GM19438 (cell line): Measurements from ENCODE around the gene DCP2.
"Not testable (repeated sequence)": the region's sequence is repeated elsewhere in the genome, so short reads cannot be mapped to it uniquely, and the experiment has no call there.

Source experiments
- ATAC-seq: cut with Tn5 transposase; IDR thresholded peaks from one replicate; pipeline ENCODE4 v1.9.1; 2021; ENCODE audit warnings: low read depth; ENCODE audit not compliant: unreplicated experiment

The DCP2 gene

DNA sequence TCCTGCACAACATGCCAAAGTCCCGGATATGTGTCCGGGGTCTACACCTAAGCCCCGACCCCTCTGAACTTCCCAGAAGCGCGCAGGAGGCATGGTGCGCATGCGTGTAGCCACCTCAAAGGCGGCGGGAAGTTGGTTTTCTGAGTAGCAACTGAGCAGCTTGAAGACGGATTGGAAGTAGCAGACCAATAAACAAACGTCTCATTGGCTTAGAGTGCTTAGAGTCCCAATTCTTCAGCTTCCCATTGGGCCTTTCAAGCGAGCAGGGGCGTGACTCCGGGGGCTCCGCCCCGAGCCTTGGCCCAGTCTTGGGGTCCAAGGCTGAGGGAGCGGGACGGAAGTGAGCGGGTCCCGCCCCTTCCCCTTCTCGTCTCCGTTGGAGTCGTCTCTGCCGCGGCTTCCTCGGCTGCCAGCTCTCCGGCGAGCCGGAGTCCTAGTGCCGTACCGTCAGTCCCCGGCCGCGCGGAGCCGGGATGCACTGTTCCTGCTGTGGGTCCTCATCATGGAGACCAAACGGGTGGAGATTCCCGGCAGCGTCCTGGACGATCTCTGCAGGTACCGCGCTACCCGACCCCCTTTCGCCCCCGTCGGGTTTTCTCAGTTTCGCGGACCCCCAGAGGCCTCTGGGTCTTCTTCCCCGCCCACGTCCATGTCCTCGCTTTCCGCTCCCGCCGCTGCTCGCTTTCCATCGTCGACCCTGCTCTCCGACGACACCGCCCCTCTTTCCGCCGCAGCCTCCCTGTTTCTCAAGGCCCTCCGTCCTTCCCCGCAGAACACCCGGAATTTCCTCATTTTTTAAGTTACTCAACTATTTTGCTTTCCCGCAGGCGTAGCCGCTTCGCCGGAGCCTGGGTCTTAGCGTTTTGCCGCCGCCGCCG is at the start of gene DCP2:
DCP2 (plus strand) TSS at position 367 of the 878 bp plus-strand sequence; CDS start at position 503, 136 bp downstream.
- peak; percentile 97 for ATAC-seq

DNA sequence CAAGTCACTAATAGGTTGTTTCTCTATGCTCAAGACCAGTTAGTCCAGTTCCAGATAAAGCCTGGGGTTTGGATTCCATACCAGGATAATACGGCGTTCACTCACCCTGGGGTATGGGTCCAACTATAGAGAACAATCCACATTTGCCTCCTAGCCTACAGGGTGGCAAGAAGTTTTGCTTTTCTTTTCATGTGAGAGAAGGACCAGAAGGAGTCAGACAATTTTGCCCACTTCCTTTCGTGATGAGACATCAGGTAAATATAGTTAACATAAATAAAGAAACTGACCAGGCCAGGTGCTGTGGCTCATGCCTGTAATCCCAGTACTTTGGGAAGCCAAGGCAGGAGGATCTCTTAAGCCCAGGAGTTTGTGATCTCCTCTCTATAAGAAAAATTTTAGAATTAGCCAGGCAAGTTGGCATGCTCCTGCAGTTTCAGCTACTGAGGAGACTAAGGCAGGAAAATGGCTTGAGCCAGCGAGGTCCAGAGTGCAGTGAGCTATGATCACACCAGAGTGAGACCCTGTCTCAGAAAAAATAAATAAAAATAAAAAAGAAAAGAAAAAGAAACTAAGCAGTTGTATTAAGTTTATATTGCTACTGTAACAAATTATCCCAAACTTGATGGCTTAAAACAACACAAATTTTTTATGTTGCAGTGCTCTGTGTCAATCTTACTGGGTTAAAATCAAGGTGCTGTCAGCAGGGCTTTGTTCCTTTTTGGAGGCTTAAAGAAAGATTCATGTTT is 47.1 kb upstream of the DCP2 start:
- peak; percentile 51 for ATAC-seq

DNA sequence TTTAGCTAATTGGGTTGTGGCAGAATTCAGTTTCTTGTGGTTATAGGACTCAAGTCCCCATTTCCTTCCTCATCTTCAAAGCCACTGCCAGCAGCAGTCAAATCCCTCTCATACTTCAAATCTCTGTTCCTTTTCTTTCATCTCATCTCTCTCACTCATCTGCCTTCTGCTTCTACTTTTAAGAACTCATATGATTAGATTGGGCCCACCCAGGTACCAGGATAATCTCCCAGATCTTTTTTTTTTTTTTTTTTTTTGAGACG is 46.6 kb upstream of the DCP2 start:
- peak; percentile 55 for ATAC-seq

DNA sequence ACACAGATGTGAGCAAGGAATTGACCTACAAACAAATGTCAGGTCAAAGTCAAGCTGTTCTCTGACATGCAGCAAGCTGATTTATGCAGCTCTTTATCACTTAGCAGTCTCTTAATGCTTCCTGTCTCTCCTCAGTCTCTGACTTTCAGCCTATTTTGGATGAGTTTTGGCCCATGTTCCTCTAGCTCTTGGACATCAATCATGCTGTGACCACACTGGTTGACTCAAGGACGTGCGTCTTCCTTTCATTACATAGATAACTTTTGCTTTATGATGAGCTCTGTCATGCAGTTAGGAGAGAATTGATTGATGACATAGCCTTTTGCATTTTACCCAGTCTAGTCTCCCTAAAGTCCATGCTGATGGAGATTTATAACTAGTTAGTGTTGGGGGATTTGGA is 45.1 kb upstream of the DCP2 start:
- no peak for ATAC-seq

DNA sequence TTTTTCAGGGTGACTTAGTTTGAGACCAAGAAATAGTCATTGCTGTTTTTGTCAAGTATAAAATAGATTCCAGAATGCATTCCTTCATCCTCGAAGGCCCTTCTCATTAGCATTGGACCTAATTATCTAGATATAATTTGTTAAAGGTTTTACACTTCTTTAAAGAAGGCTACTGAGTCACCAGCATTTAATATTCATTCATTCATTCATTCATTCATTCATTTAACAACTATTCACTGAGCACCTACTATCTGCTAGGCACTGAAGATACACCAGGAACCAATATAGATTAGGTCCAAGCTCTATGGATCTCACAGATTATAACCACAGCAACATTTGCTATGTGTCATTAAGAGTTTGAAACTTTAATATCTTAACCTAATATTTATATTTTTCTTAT is 43.5 kb upstream of the DCP2 start:
- no peak for ATAC-seq

DNA sequence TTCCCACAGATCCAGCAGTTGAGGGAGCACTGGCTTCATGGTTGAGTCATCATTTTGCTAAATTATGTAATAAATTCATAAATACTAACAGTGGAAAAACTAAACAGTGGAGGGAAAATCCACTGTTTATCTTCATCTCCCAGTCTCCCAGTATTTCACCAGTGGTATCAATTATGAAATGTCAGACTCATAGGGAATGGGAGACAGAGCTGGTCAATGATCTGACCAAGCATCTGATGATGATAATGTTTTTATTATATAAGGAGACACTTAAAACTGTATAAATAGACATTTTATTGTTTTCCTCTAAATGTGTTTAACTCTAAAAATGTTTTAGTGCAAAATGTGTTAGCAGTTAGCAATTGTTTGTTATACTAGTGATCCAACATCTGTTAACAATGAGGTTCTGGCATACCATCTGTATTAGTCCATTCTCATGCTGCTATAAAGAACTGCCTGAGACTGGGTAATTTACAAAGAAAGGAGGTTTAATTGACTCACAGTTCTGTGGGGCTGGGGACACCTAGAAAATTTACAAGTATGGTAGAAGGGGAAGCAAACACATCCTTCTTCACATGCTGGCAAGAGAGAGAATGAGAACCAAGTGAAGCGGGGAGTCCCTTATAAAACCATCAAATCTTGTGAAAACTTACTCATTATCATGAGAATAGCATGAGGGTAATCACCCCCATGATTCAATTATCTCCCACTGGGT is 42.8 kb upstream of the DCP2 start:
- ATAC-seq = no peak

DNA sequence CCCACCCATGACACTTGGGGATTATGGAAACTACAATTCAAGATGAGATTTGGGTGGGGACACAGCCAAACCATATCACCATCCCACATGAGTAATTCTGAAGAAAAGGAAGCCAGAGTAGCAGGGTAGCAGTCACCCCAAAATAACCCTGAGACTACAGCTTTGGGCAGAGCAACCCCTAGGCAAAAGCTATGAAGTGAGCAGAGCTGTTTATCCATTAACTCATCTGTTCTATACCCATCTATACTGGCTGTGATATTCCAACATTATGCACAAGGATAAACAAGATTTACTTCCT is 42.3 kb upstream of the DCP2 start:
- ATAC-seq = no peak

DNA sequence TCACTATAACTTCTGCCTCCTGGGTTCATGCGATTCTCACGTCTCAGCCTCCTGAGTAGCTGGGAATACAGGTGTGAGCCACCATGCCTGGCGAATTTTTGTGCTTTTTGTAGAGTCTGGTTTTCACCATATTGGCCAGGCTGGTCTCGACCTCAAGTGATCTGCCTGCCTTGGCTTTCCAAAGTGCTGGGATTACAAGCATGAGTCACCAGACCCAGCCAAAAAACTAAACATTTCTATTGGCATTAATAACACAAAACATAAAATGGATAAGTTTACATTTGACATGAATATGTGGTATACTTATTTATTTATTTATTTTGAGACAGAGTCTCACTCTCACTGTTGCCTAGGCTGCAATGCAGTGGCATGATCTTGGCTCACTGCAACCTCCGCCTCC is 40.9 kb upstream of the DCP2 start:
- ATAC-seq = no peak

DNA sequence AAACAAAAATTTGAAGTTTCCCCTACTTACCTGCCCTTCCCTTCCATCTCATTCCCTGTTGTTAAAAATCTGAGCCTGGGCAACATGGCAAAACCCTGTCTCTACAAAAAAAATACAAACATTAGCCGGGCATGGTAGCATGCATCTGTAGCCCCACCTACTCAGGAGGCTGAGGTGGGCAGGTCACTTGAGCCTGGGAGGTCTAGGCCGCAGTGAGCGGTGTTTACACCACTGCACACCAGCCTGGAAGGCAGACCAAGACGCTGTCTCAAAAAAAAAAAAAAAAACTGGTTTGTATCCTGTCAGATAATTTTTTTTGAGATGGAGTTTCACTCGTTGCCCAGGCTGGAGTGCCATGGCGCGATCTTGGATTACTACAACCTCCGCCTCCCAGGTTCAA is 38.3 kb upstream of the DCP2 start:
- no peak for ATAC-seq

DNA sequence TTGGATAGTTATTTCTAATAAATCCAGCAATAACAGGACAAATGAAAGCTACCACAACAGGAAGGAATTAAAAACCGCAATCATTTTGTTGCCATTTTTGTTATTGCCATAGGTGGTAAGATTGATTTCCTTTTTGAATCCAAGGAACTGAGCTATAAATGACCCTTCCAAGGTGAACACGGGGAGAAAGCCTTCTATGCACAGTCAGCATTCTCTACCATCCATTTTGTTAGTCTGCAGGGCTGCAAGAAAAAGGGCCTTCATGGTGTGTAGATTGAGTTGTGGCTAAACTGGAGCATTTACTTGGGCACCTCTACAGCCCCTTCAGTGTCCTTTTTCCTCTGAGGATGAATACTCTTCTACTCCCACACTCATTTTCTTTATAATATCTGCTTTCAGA is 35.9 kb upstream of the DCP2 start:
- no peak for ATAC-seq

DNA sequence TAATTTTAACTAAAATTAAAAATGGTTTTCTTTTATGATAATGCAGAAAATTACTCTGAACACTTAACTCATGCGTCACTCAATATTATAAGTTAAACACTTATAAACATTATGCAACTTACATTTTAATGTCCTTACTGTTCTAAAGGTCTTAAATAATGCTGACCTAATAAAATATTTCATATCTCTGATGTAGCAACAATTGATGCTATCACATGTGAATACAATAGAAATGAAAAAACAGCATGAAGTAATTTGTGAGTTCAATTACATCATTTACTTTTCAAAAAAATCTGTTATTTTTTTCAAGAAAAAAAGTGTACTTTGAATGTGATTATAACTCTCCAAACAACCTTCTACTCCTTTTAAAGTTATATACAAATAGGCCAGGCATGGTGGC is 28.1 kb upstream of the DCP2 start:
- ATAC-seq = no peak

DNA sequence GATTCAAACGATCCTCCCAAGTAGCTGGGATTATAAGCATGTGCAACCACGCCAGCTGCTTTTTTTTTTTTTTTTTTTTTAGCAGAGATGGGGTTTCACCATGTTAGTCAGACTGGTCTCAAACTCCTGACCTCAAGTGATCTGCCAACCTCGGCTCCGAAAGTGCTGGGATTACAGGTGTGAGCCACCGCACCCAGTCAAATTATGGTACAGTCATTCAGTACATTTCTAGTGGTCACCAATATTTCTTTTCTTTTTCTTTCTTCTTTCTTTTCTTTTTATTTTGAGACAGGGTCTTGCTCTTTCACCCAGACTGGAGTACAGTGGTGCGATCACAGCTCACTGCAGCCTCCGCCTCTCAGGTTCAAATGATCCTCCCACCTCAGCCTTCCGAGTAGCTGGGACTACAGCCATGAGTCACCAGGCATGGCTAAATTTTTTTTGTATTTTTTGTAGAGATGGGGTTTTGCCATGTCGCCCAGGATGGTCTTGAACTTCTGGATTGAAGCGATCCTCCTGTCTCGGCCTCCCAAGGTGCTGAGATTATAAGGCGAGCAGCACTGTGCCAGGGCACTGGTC is 25.4 kb upstream of the DCP2 start:
- ATAC-seq = peak; percentile 85

DNA sequence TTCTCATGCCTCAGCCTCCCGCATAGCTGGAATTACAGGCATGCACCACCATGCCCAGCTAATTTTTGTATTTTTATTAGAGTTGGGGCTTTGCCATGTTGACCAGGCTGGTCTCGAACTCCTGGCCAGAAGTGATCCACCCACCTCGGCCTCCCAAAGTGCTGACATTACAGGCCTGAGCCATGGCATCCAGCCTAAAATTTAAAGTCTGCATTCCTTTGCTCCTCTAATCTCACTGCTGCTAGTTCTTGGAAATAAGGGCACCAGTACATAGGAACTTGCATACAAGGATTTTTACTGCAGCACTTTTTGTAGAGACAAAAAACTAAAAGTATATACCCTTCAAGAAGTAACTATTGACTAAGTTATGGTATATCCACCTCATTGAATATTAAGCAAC is 20.0 kb upstream of the DCP2 start:
- no peak for ATAC-seq

DNA sequence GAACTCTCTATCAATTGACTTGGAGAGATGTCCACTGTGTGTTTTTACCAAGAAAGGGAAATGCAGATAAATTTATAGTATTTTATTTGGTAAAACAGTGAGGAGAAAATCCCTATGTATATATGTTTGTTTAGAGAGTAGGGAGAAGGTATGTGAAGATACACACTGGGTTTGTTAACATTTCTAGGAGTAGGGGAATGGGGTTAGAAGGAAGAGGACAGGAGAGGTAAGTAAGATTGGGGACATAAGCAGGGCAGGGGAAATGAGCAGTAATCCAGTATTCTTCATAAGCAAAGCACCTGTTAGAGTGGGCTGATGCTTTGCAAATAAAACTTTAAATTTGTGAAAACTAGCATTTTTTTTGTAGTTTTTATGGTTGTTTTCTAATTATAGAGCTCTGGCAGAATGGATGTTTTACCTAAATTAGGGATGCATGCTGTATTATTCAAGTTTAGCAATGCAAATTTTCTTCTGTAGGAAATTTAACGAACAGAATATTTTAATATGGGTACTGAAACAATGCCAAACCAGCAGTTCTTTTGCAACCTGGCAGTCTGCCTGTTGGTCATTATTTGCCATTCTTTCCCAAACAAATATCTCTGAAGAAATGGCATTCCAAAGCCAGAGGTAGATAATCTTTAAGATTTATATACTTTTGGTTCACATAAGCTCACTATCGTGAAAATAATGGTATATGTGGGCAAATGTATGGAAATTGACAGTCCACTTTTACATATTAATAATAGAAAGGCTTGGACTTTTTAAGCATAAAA is 19.4 kb upstream of the DCP2 start:
- ATAC-seq = no peak

DNA sequence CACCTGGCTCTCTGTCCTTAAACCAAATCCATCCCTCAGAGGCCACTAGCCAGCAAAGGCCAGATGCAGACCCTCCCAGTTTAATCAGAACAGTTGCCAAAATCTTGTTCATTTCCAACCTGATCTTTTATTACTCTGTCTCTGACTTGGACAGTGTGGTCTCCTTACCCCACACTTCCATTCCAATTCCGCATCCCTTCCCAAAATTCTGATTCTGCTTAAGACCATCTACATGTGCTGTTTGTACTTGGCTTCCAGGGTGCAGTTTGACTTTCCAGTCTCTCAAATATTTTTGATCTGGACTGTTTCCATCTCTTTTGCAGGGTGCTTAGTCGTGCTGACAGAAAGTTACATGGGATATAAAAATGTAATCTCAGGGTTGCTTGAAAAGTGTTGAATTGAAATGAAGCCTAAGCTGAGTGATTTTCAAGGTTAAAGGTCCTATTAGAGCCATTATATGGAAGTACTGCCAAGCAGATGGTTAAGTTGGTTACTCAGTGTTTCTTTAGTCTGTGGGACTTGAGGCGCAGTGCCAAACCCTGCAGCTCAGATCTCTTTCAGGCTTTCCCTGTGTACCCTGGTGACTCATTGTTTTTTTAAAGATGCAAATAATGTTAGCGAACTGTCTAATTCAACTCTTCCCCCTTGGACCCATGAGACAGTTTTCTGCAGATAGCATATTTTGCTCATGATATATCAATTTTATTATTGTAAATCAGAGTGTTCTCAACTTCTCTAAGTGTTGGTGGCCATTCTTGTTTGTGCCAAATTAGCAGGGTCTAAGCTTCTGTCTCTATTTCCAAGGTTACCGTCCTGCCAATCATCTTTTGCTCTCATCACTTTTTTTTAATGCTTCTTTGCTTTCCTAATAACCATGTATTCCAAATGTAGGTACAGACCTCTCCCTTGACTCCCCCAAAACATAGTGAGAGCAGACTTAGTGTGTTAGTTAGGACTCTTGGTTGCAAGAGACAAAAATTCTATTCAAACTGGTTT is 18.2 kb upstream of the DCP2 start:
- peak; percentile 69 for ATAC-seq

DNA sequence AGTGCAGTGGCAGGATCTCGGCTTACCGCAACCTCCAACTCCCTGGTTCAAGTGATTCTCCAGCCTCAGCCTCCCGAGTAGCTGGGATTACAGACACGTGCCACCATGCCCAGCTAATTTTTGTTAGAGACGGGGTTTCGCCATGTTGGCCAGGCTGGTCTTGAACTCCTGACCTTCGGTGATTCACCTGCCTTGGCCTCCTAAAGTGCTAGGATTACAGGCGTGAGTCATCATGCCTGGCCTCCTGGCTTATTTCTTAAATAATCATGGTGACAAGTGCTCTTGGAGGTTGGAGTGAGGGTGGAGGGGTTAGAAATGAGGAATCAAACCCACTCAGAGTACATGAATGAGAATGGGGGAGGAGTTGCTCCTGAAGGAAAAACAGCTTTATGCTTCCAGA is 16.7 kb upstream of the DCP2 start:
- ATAC-seq = not testable (repeated sequence)

DNA sequence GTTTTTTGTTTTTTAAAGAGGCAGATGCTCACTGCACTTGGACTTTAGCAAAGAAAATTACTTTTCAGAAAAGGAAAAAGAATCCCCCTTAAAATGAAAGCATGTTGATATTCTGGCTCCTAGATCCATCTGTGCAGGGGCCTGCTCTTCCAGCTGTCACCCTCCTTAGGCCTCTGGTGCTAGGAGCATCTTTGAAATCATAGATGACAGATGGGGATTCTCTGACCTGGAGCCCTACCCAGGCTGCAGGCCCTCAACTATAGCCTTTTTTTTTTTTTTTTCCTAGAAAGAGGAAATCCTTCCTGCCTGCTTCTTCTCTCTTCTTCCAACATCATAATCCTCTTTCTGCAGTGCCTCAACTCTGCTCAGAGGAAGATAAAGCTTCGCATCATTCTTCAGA is 16.3 kb upstream of the DCP2 start:
- ATAC-seq = no peak

DNA sequence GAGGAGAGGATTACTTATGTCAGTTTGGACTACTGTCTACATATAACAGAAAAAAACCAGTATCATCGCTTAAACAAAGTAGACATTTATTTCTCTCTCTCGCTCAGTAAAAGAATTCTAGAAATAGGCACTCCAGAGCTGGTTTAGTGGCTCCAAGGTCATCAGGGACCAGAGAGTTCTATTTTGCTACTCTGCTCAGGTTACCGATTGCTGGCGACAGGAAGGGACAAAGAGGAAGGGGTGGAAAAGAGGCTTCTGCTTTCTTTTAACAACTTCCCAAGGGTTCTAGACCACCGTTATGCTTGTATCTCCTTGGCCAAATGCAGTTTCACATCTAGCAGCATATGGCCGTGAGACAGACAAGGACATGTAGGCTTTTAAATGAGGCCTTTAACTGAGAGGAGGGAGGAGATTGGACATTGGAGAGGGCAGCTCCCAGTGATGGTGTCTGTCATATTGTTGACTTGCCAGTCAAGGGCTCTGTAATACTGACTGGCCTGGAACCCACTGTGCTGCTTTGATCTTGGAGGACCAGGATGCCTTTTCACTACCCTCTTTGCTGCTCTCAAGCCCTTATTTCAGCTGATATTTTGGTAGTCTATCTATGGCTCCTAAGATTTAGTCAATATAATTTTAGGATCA is 15.6 kb upstream of the DCP2 start:
- ATAC-seq = no peak

DNA sequence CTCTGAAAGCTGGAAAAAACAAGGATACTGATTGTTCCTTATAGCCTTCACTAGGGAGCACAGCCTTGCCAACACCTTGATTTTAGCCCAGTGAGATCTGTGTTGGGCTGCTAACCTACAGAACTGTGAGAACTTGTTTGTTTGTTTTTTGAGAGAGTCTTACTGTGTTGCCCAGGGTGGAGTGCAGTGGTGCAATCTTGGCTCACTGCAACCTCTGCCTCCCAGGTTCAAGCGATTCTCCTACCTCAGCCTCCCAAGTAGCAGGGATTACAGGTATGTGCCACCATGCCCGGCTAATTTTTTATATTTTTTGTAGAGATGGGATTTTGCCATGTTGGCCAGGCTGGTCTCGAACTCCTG is 13.2 kb upstream of the DCP2 start:
- ATAC-seq = not testable (repeated sequence)
